HCT116 (cell line): ENCODE data around the gene MYO7B. TPM values are rescaled to one million over a fixed set of nuclear protein-coding genes. Genes with fewer than 3 reads are reported as not detected.

ENCODE experiments used
- ATAC-seq: fragments of 200-7000 bp; cut with Tn5 transposase; 2 replicates; pipeline ENCODE4 v1.9.1; 2020; ENCODE audit warnings: mild to moderate bottlenecking, moderate library complexity
- BruUV-seq: library from RNA; stranded (reverse); fragments of 400-500 nt; replicated peaks from 2 replicates; lab custom pipeline; 2021; lab: Mats Ljungman, UMichigan
- CTCF ChIA-PET: fragments of 300-600 bp; sonication (Branson Sonifier 250); formaldehyde crosslinking; loops from one replicate; lab custom pipeline; 2021; ENCODE audit warnings: antibody characterized with exemption; lab: Charles Lee
- POLR2A ChIA-PET: fragments of 300-600, 350-600 bp; sonication (Branson Sonifier 250); formaldehyde crosslinking; loops from one replicate; lab custom pipeline; 2021; ENCODE audit warnings: antibody characterized with exemption; lab: Charles Lee
- RAD21 ChIA-PET, 2 experiments: fragments of 300-600 bp; sonication (Branson Sonifier 250); formaldehyde crosslinking; loops; one replicate each; lab custom pipeline; 2023; ENCODE audit warnings: low total read pairs in 2 of 2; ENCODE audit not compliant: uncharacterized antibody in 2 of 2, unreplicated experiment in 2 of 2, low non-redundant PET in 1 of 2; lab: Charles Lee
- DNase-seq: peaks from one replicate; pipeline ENCODE4 v3.0.0-alpha.2; 2010; ENCODE audit warnings: low read depth, low spot score
- H2AFZ ChIP-seq: fragments of 200-600 bp; shearing (Covaris generic), sonication (generic); 2 replicates; pipeline ENCODE4 v1.6.1; 2017; ENCODE audit warnings: low read depth, mixed run types, mixed read lengths, antibody characterized with exemption, low read length; ENCODE audit not compliant: poor library complexity, severe bottlenecking
- H3K27ac ChIP-seq: 2 replicates; pipeline ENCODE4 v1.5.1; 2012; ENCODE audit warnings: low read depth, low read length
- H3K27me3 ChIP-seq: fragments of 200-600 bp; sonication (generic); 2 replicates; pipeline ENCODE4 v1.6.1; 2016; ENCODE audit warnings: mixed run types, low read length, mixed read lengths; ENCODE audit not compliant: insufficient read depth
- H3K36me3 ChIP-seq, 2 experiments: fragments of 200-500 bp in 1 of 2; fragments of 200-600 bp in 1 of 2; sonication (Bioruptor generic) in 1 of 2; sonication (generic) in 1 of 2; 2 replicates each; pipeline versions ENCODE4 v1.5.1 to v1.6.1; 2014 to 2016; ENCODE audit warnings: low read length in 2 of 2, inconsistent platforms in 1 of 2, mixed read lengths in 1 of 2, mixed run types in 1 of 2; ENCODE audit not compliant: insufficient read depth in 2 of 2, control insufficient read depth in 1 of 2
- H3K4me1 ChIP-seq, 2 experiments: fragments of 200-600 bp in 1 of 2; sonication (generic) in 1 of 2; 2 replicates each; pipeline versions ENCODE4 v1.5.1 to v1.6.1; 2012 to 2017; ENCODE audit warnings: low read length in 2 of 2, inconsistent platforms in 1 of 2, mild to moderate bottlenecking in 1 of 2, mixed read lengths in 1 of 2, mixed run types in 1 of 2, moderate library complexity in 1 of 2; ENCODE audit not compliant: insufficient read depth in 2 of 2, control insufficient read depth in 1 of 2
- H3K4me2 ChIP-seq: fragments of 200-600 bp; sonication (generic); 2 replicates; pipeline ENCODE4 v1.6.1; 2017; ENCODE audit warnings: mixed run types, low read length, mixed read lengths
- H3K4me3 ChIP-seq, 2 experiments: fragments of 200-600 bp in 1 of 2; sonication (generic) in 1 of 2; replicated peaks in 1 of 2; 2 replicates each; pipeline ENCODE4 v1.5.1; 2011 to 2016; ENCODE audit warnings: low read length in 2 of 2, control low read depth in 1 of 2, low read depth in 1 of 2, mild to moderate bottlenecking in 1 of 2, mixed read lengths in 1 of 2, mixed run types in 1 of 2
- H3K79me2 ChIP-seq: fragments of 200-600 bp; sonication (generic); 2 replicates; pipeline ENCODE4 v1.6.1; 2017; ENCODE audit warnings: mild to moderate bottlenecking, mixed run types, low read length, moderate library complexity, mixed read lengths; ENCODE audit not compliant: insufficient read depth
- H3K9ac ChIP-seq: fragments of 200-600 bp; sonication (generic); 2 replicates; pipeline ENCODE4 v1.6.1; 2016; ENCODE audit warnings: low read length, mixed read lengths
- H3K9me2 ChIP-seq: fragments of 200-600 bp; sonication (generic), shearing (Covaris generic); 2 replicates; pipeline ENCODE4 v1.6.1; 2017; ENCODE audit warnings: mixed run types, mild to moderate bottlenecking, moderate library complexity; ENCODE audit not compliant: insufficient read depth
- H3K9me3 ChIP-seq, 2 experiments: fragments of 200-500 bp in 1 of 2; fragments of 200-600 bp in 1 of 2; sonication (Bioruptor generic) in 1 of 2; sonication (generic) in 1 of 2; 2 replicates each; pipeline ENCODE4 v1.6.1; 2014 to 2017; ENCODE audit warnings: low read length in 2 of 2, mixed read lengths in 2 of 2, inconsistent platforms in 1 of 2, low read depth in 1 of 2, mild to moderate bottlenecking in 1 of 2, mixed run types in 1 of 2, moderate library complexity in 1 of 2; ENCODE audit not compliant: control insufficient read depth in 1 of 2, insufficient read depth in 1 of 2
- H4K20me1 ChIP-seq: fragments of 200-600 bp; sonication (generic), shearing (Covaris generic); 2 replicates; pipeline ENCODE4 v1.6.1; 2017; ENCODE audit warnings: mixed run types, mild to moderate bottlenecking, moderate library complexity; ENCODE audit not compliant: insufficient read depth
- CBX3 ChIP-seq: IDR thresholded peaks from 2 replicates; pipeline ENCODE4 v1.6.1; 2012; ENCODE audit warnings: low read depth
- CEBPB ChIP-seq: IDR thresholded peaks from 2 replicates; pipeline ENCODE4 v1.6.1; 2012; ENCODE audit warnings: low read depth
- EGR1 ChIP-seq: IDR thresholded peaks from 2 replicates; pipeline ENCODE4 v1.6.1; 2012; ENCODE audit warnings: low read depth
- FOSL1 ChIP-seq: IDR thresholded peaks from 2 replicates; pipeline ENCODE4 v1.6.1; 2012; ENCODE audit warnings: low read depth
- JUND ChIP-seq: IDR thresholded peaks from 2 replicates; pipeline ENCODE4 v1.6.1; 2012
- POLR2A ChIP-seq: IDR thresholded peaks from 2 replicates; pipeline ENCODE4 v1.7.0; 2011; ENCODE audit warnings: borderline replicate concordance; ENCODE audit not compliant: insufficient read depth, insufficient read length; ENCODE audit errors: extremely low read depth
- RAD21 ChIP-seq: IDR thresholded peaks from 2 replicates; pipeline ENCODE4 v1.6.1; 2012; ENCODE audit warnings: low read depth, mild to moderate bottlenecking
- SIN3A ChIP-seq: IDR thresholded peaks from 2 replicates; pipeline ENCODE4 v1.6.1; 2012; ENCODE audit warnings: low read depth
- SP1 ChIP-seq: IDR thresholded peaks from 2 replicates; pipeline ENCODE4 v1.6.1; 2012; ENCODE audit warnings: low read depth
- TCF7L2 ChIP-seq: IDR thresholded peaks from 2 replicates; pipeline ENCODE4 v1.7.0; 2011; ENCODE audit warnings: borderline replicate concordance, inconsistent platforms; ENCODE audit not compliant: insufficient read depth, insufficient read length; ENCODE audit errors: extremely low read depth
- ZFX ChIP-seq: fragments of 450-650 bp; IDR thresholded peaks from 2 replicates; pipeline ENCODE4 v1.6.1; 2017
- ZNF274 ChIP-seq: fragments of 200-500 bp; sonication (Bioruptor generic); IDR thresholded peaks from 2 replicates; pipeline ENCODE4 v1.6.1; 2014; ENCODE audit warnings: mild to moderate bottlenecking, low read depth, low read length, inconsistent platforms
- intact Hi-C: fragments of 100-400 bp; cut with micrococcal nuclease; formaldehyde crosslinking; loops from 2 replicates; pipeline ENCODE4 v1.10.0; 2022
- total RNA-seq: library from RNA; stranded (reverse); gene quantifications from one replicate; pipeline ENCODE4 v1.2.1, GENCODE V29; 2021; ENCODE audit not compliant: unreplicated experiment
- TF ChIP-seq, protein P1 (sequence below): IDR thresholded peaks from 2 replicates; pipeline ENCODE4 v1.6.1; 2012

MYO7B gene
- total RNA-seq, 1 experiment from 2014 or later: 0.07 TPM

DNA sequence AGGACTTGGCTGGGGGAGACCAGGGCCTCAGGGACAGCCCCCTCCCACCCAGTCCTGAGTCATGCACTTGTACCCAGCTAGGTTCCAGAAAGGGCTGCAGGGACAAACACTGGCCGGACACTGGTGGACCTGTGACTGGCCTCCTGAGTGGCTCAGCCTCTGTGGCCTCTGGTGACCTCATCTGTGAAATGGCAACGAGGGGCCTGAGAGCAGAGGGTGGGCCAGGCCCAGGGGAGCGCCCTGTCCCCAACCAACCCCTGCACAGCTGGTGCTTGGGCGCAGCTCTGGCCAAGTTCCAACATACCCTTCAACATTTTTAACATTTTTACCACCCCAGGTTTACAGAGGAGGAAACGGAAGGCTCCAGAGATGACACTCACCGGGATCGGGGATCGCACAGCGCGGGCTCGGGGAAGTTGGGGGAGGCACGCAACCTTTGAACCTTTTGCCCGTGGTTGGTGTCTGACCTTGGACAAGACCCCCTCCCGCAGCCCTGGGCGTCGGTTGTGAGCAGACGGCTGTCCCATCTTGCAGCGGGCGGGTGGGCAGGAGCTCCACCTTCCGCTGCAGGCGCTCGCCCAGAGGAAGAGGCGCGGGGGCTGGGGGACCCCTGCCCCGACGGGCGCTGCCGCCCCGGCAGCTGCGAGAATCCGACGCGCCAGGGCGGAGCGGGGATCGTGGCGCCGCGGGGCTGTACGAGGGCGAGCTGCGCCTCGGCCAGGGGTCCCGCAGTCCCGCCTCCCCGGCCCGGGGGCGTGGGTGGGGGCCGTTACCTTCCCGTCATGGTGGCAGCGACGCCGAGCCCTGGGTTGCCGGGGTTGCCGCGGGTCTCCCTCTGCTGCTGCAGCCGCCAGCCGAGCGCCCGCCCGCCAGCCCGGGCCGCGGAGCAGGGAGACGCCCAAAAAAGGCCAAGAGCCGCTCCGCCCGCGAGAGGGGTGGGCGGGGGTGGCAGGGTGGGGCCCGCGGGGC is 139.0 kb downstream of the MYO7B start:
- intact Hi-C loops: loop anchor here (10.0 kb wide), 1 partner anchor 480 kb away; no protein-coding TSS in a partner anchor
- peaks cover 7% of the 10 kb centered on the region; the same call in 1 of the 2 replicates for H3K27me3 ChIP-seq

More for the DNA sequence above, 139.0 kb downstream of the MYO7B start:
- H3K79me2 ChIP-seq: no peaks in the 10 kb centered on the region
- ChIA-PET POLR2A (no interaction called here), RAD21 (no interaction called here), CTCF (interaction anchor here (1.1 to 1.8 kb wide), 2 partner anchors 83 to 477 kb away, joined by 5 to 10 read pairs; no protein-coding TSS in a partner anchor)
- peak overlapping the region; percentile 70 for H3K4me2 ChIP-seq
- BruUV-seq: no TSS peak
- H3K9me3 ChIP-seq: no peaks in the 10 kb centered on the region
- H3K36me3 ChIP-seq: no peaks in the 10 kb centered on the region
- no peaks in the 10 kb centered on the region for H3K9me2 ChIP-seq
- H3K9ac ChIP-seq: no peak overlapping the region; the same call in 1 of the 2 replicates
- no peak overlapping the region for H2AFZ ChIP-seq
- H3K4me1 ChIP-seq: peaks cover 0 to 15% of the 10 kb centered on the region in 2 experiments; a peak in 2 of 4 replicates
- ATAC-seq: peak; percentile 58
- no peaks in the 10 kb centered on the region for H4K20me1 ChIP-seq
- TF ChIP-seq ZNF274: no peak
- no peak for TF ChIP-seq SP1
- no peak for TF ChIP-seq JUND
- TF ChIP-seq EGR1: no peak
- TF ChIP-seq, protein P1, sequence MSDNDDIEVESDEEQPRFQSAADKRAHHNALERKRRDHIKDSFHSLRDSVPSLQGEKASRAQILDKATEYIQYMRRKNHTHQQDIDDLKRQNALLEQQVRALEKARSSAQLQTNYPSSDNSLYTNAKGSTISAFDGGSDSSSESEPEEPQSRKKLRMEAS: no peak
- no peak for TF ChIP-seq RAD21
- no peak for TF ChIP-seq CBX3
- TF ChIP-seq ZFX: no peak
- TF ChIP-seq TCF7L2: no peak
- TF ChIP-seq POLR2A: no peak
- TF ChIP-seq CEBPB: no peak
- TF ChIP-seq SIN3A: no peak
- TF ChIP-seq FOSL1: no peak
- no peak overlapping the region; the same call in 1 of the 2 replicates for H3K27ac ChIP-seq
- H3K4me3 ChIP-seq: peak overlapping the region; percentile 21 to 51
- DNase-seq: no peak
